Gastrocnemius medialis (tissue), 4 donors: ENCODE data around the gene PIGL.

Experiments
- CTCF ChIP-seq, 5 experiments: fragments of 450-650 bp in 3 of 5; fragments of 200-600 bp in 2 of 5; sonication (generic) in 2 of 5; IDR thresholded peaks in 4 of 5; conservative IDR thresholded peaks in 1 of 5; 1 replicate in 4 of 5; 2 replicates in 1 of 5; pipeline ENCODE4 v1.5.1; 2016 to 2019; ENCODE audit warnings: antibody characterized with exemption in 5 of 5, mild to moderate bottlenecking in 3 of 5, moderate library complexity in 3 of 5
- POLR2A ChIP-seq, 2 donors: fragments of 450-650 bp; IDR thresholded peaks; one replicate each; pipeline ENCODE4 v1.6.1; 2017; ENCODE audit warnings: antibody characterized with exemption in 2 of 2, mild to moderate bottlenecking in 2 of 2, moderate library complexity in 2 of 2

GRCh38 chr17:16275024-16275423, 58.0 kb downstream of the PIGL start:
- no peak for TF ChIP-seq CTCF (IDR thresholded peaks at IDR 0.05 in 4 of 5, conservative IDR thresholded peaks at IDR 0.05 in 1 of 5)
- no peak for TF ChIP-seq POLR2A (IDR thresholded peaks at IDR 0.05)
